MCF 10A (cell line): ENCODE results near the gene UTP25. TPM values are rescaled to one million over a fixed set of nuclear protein-coding genes. Genes with fewer than 3 reads are reported as not detected.

Source experiments
- BruUV-seq: library from RNA; stranded (reverse); fragments of 400-500 nt; replicated peaks from 2 replicates; lab custom pipeline; 2021; lab: Mats Ljungman, UMichigan
- CTCF ChIA-PET: fragments of 300-600 bp; sonication (Branson Sonifier 250); formaldehyde crosslinking; extraction: SDS; loops from one replicate; lab custom pipeline; 2021; ENCODE audit warnings: antibody characterized with exemption, inconsistent platforms; lab: Yijun Ruan, JAX
- POLR2A ChIA-PET: fragments of 300-600, 350-650 bp; sonication (Branson Sonifier 250); formaldehyde crosslinking; extraction: SDS; loops from one replicate; lab custom pipeline; 2020; ENCODE audit warnings: antibody characterized with exemption, inconsistent platforms; lab: Yijun Ruan, JAX
- DNase-seq: peaks from one replicate; pipeline ENCODE4 v3.0.0-alpha.2; 2018; ENCODE audit not compliant: unreplicated experiment
- H3K27ac Mint-ChIP-seq: one replicate; pipeline ENCODE4 v1.8.0; 2022; ENCODE audit warnings: mild to moderate bottlenecking, low read depth, mixed read lengths; ENCODE audit not compliant: unreplicated experiment
- H3K27me3 Mint-ChIP-seq: one replicate; pipeline ENCODE4 v1.8.0; 2022; ENCODE audit warnings: mixed read lengths; ENCODE audit not compliant: insufficient read depth, unreplicated experiment
- H3K36me3 Mint-ChIP-seq: one replicate; pipeline ENCODE4 v1.8.0; 2022; ENCODE audit warnings: mild to moderate bottlenecking, moderate library complexity, mixed read lengths; ENCODE audit not compliant: insufficient read depth, unreplicated experiment
- H3K4me1 Mint-ChIP-seq: one replicate; pipeline ENCODE4 v1.8.0; 2022; ENCODE audit warnings: mixed read lengths; ENCODE audit not compliant: insufficient read depth, unreplicated experiment
- H3K4me3 Mint-ChIP-seq: one replicate; pipeline ENCODE4 v1.8.0; 2022; ENCODE audit warnings: mild to moderate bottlenecking, moderate library complexity, mixed read lengths; ENCODE audit not compliant: unreplicated experiment
- H3K9me3 Mint-ChIP-seq: one replicate; pipeline ENCODE4 v1.8.0; 2022; ENCODE audit warnings: mixed read lengths; ENCODE audit not compliant: unreplicated experiment
- intact Hi-C: fragments of 100-400 bp; cut with micrococcal nuclease; formaldehyde crosslinking; loops from 2 replicates; pipeline ENCODE4 v1.14.1; 2022
- total RNA-seq: library from RNA; stranded (reverse); gene quantifications from 2 replicates; pipeline ENCODE4 v1.2.3, GENCODE V29; 2022
- TF ChIP-seq, protein P1 (sequence below): fragments of 200-600 bp; IDR thresholded peaks from one replicate; pipeline ENCODE4 v1.8.0; 2022; ENCODE audit warnings: antibody characterized with exemption, mild to moderate bottlenecking; ENCODE audit not compliant: unreplicated experiment

UTP25 gene
- total RNA-seq, 1 experiment from 2014 or later: 23.8 TPM

DNA sequence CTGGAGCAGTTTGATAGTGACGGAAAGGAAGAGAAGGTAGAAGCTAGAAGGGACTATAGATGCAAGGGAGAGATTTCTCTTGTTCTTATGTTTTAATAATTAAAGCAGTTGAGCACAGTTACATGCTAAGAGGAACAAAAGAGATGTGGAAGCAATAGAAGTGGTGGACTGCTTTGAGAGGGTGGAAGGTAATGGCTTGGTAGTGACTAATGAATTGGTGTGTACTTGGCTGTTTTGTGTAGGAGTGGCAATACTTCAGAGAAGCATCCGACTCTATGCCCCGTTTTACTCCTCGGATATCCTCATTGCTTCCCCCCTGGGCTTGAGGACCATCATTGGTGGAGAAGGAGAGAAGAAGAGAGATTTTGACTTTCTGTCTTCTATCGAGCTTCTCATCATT lies 12.8 kb downstream of the UTP25 start:
- Mint-ChIP-seq H3K27me3 (no peaks in the 10 kb centered on the region), H3K4me3 (peak overlapping the region; percentile 29), H3K9me3 (no peaks in the 10 kb centered on the region), H3K27ac (peak overlapping the region; percentile 82), H3K36me3 (peaks cover 99% of the 10 kb centered on the region), H3K4me1 (peaks cover 32% of the 10 kb centered on the region)
- no peak for DNase-seq
- CTCF ChIA-PET: interaction anchor here (0.9 to 30.3 kb wide), 13 partner anchors 9 to 633 kb away, joined by 3 to 1144 read pairs (median 6); partner anchors contain the start of genes C1orf74, IRF6 and UTP25
- TF ChIP-seq, protein P1, sequence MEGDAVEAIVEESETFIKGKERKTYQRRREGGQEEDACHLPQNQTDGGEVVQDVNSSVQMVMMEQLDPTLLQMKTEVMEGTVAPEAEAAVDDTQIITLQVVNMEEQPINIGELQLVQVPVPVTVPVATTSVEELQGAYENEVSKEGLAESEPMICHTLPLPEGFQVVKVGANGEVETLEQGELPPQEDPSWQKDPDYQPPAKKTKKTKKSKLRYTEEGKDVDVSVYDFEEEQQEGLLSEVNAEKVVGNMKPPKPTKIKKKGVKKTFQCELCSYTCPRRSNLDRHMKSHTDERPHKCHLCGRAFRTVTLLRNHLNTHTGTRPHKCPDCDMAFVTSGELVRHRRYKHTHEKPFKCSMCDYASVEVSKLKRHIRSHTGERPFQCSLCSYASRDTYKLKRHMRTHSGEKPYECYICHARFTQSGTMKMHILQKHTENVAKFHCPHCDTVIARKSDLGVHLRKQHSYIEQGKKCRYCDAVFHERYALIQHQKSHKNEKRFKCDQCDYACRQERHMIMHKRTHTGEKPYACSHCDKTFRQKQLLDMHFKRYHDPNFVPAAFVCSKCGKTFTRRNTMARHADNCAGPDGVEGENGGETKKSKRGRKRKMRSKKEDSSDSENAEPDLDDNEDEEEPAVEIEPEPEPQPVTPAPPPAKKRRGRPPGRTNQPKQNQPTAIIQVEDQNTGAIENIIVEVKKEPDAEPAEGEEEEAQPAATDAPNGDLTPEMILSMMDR: no peak
- POLR2A ChIA-PET: interaction anchor here (0.5 to 11.5 kb wide), 23 partner anchors 10 to 1769 kb away, joined by 3 to 205 read pairs (median 8); partner anchors contain the start of genes C1orf74, IRF6 and UTP25
- intact Hi-C loops: no loop called here
- BruUV-seq: no TSS peak

DNA sequence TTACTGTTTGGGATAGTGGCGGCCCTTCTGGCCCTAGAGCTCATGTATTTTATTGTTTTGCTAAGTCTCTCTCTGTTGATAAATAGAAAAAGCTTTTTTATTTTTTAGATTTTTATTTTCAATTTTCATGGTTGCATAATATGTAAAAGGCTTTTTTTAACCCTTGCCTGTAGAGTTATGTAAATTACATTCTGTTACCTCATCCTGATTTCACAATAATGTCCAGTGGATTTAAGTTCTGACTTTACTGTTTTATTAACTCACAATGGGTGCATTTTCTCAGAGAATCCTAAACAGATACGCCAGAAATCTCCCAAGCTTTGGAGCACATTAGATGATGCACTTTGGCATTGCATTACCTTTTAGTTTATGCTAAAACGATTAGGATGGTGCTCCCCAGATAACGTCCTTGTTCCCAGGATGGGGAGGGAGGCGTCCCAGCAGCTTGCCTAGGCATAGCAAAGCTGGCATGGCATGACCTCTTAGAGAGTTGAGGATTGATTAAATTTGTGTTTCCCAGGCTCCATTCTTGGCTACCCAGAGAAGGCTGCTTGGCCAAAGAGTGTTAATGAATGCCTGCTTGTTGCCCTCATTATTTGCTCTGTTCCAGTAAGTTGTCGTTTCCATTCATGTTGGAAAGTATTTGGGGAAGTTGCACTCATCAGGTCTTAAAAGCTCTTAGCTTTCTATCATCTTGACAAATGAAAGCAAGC lies 17.1 kb downstream of the UTP25 start:
- Mint-ChIP-seq H3K4me3 (no peak overlapping the region), H3K9me3 (no peaks in the 10 kb centered on the region), H3K27me3 (no peaks in the 10 kb centered on the region), H3K4me1 (peaks cover 29% of the 10 kb centered on the region), H3K36me3 (peaks cover 91% of the 10 kb centered on the region), H3K27ac (no peak overlapping the region)
- ChIA-PET CTCF (interaction anchor here (0.6 to 8.5 kb wide), 14 partner anchors 9 to 171 kb away, joined by 3 to 169 read pairs (median 4); no protein-coding TSS in a partner anchor), POLR2A (interaction anchor here (0.7 to 11.5 kb wide), 13 partner anchors 10 to 42 kb away, joined by 3 to 205 read pairs (median 4); partner anchors contain the start of genes IRF6 and UTP25)
- no TSS peak for BruUV-seq
- DNase-seq: no peak
- intact Hi-C loops: no loop called here
- TF ChIP-seq, protein P1: no peak

- BruUV-seq: no TSS peak
- Mint-ChIP-seq H3K9me3 (no peaks in the 10 kb centered on the region), H3K27ac (peak overlapping the region; percentile 78), H3K4me3 (no peak overlapping the region), H3K4me1 (peaks cover 29% of the 10 kb centered on the region), H3K36me3 (peaks cover 88% of the 10 kb centered on the region), H3K27me3 (no peaks in the 10 kb centered on the region)
- ChIA-PET POLR2A (interaction anchor here (0.7 to 11.5 kb wide), 13 partner anchors 8 to 42 kb away, joined by 3 to 205 read pairs (median 4); partner anchors contain the start of gene IRF6), CTCF (interaction anchor here (0.6 to 8.5 kb wide), 12 partner anchors 8 to 171 kb away, joined by 3 to 169 read pairs (median 5); no protein-coding TSS in a partner anchor)
- DNase-seq: no peak
- intact Hi-C loops: no loop called here
- TF ChIP-seq, protein P1: no peak
Observed at GRCh38 chr1:209845408-209845725, 17.6 kb downstream of the UTP25 start.

DNA sequence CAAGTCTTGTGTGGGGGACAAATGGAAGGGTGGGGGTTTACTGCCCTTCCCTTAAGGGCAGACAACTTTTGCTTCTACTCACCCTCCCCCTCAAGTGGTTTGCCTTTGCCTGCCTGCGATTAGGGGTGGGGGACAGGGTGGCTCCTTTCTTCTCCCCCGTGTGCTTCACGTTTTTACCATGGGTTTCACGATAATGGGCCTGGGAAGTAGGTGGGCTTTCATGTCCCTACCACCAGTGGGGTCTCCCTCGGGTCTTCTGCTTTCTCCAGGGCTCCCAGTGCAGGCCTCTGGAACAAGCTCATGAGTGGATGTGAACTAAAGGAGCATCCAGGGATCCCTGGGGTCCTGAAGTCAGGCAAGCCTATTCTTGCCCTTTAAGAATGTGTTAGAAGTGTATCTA lies 21.6 kb downstream of the UTP25 start:
- peak overlapping the region; percentile 47 for H3K27ac Mint-ChIP-seq
- TF ChIP-seq, protein P1: no peak
- no peak overlapping the region for H3K4me3 Mint-ChIP-seq
- peaks cover 26% of the 10 kb centered on the region for H3K4me1 Mint-ChIP-seq
- no TSS peak for BruUV-seq
- H3K9me3 Mint-ChIP-seq: no peaks in the 10 kb centered on the region
- H3K27me3 Mint-ChIP-seq: no peaks in the 10 kb centered on the region
- ChIA-PET CTCF (interaction anchor here (0.6 to 8.5 kb wide), 48 partner anchors 9 to 551 kb away, joined by 3 to 169 read pairs (median 4); partner anchors contain the start of gene IRF6), POLR2A (interaction anchor here (0.6 to 3.9 kb wide), 9 partner anchors 10 to 140 kb away, joined by 3 to 18 read pairs (median 6); partner anchors contain the start of gene C1orf74)
- intact Hi-C loops: no loop called here
- H3K36me3 Mint-ChIP-seq: peaks cover 88% of the 10 kb centered on the region
- no peak for DNase-seq
